AG10803 (cell line): ENCODE data around the gene GFPT2.

Experiments used
- DNase-seq: peaks from one replicate; pipeline ENCODE4 v3.0.0; 2010; ENCODE audit warnings: low read depth
- H3K4me3 ChIP-seq: 2 replicates; pipeline ENCODE4 v1.5.1; 2011; ENCODE audit warnings: mild to moderate bottlenecking, low read length, control low read depth
- TF ChIP-seq, protein P1 (sequence below): conservative IDR thresholded peaks from 2 replicates; pipeline ENCODE4 v1.5.1; 2011; ENCODE audit warnings: mild to moderate bottlenecking, low read length, control low read depth, inconsistent platforms

The GFPT2 gene

DNA sequence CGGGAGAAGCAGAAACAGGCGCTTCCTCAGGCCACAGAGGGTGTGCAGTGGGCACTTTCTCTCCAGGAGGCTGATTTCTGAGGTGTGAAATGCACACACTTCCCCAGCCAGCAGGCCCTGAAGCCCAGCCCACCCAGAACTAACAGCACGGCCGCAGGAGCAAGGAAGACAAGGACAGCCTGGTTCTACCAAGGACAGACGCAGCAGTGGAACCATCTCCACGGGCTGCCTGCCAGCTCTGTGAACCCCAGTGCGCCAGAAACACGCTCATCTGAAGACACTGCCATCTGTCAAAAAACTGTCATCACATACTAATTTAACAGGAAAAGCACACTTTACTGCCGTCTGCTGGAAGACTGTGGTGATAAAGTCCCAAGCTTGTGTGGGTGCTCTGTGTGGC is 102.0 kb downstream of the GFPT2 start:
- TF ChIP-seq, protein P1, sequence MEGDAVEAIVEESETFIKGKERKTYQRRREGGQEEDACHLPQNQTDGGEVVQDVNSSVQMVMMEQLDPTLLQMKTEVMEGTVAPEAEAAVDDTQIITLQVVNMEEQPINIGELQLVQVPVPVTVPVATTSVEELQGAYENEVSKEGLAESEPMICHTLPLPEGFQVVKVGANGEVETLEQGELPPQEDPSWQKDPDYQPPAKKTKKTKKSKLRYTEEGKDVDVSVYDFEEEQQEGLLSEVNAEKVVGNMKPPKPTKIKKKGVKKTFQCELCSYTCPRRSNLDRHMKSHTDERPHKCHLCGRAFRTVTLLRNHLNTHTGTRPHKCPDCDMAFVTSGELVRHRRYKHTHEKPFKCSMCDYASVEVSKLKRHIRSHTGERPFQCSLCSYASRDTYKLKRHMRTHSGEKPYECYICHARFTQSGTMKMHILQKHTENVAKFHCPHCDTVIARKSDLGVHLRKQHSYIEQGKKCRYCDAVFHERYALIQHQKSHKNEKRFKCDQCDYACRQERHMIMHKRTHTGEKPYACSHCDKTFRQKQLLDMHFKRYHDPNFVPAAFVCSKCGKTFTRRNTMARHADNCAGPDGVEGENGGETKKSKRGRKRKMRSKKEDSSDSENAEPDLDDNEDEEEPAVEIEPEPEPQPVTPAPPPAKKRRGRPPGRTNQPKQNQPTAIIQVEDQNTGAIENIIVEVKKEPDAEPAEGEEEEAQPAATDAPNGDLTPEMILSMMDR = no peak

More for the DNA sequence above, 102.0 kb downstream of the GFPT2 start:
- DNase-seq = no peak
- no peak overlapping the region for H3K4me3 ChIP-seq
